C4-2B (cell line): Measurements from ENCODE around the gene RIN1.

Source experiments
- H3K27ac ChIP-seq: fragments of 450-650 bp; 2 replicates; pipeline ENCODE4 v1.5.1; 2017
- ZFX ChIP-seq: fragments of 450-650 bp; IDR thresholded peaks from 2 replicates; pipeline ENCODE4 v1.6.1; 2017
- TF ChIP-seq, protein P1 (sequence below): fragments of 450-650 bp; conservative IDR thresholded peaks from 2 replicates; pipeline ENCODE4 v1.5.1; 2017; ENCODE audit warnings: mild to moderate bottlenecking

RIN1 gene

DNA sequence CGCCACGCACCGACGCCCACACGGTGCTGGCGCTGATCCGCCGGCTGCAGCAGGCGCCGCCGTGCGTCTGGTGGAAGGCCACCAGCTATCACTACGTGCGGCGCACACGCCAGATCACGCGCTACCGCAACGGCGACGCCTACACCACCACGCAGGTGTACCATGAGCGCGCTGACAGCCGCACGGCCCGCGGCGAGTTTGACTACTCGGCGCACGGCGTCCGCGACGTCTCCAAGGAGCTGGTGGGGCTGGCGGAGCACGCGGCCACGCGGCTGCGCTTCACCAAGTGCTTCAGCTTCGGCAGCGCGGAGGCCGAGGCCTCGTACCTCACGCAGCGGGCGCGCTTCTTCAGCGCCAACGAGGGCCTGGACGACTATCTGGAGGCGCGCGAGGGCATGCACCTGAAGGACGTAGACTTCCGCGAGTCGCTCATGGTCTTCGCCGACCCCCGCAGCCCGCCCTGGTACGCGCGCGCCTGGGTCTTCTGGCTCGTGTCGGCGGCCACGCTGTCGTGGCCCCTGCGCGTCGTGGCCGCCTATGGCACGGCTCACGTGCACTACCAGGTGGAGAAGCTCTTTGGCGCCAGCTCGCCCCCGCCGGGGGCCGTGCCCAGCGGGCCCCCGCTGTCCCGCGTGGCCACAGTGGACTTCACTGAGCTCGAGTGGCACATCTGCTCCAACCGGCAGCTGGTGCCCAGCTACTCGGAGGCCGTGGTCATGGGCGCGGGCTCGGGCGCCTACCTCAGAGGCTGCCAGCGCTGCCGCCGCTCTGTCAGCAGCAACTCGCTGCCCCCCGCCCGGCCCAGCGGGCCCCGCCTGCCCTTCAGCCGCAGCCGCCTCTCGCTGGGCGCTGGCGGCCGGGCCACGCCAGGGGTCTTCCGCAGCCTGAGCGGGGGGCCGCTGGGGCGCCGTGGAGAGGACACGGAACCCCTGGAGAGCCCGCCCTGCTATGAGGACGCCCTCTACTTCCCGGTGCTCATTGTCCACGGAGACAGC, 41.3 kb downstream of the RIN1 start:
- H3K27ac ChIP-seq, result no peak overlapping the region
- TF ChIP-seq ZFX, result no peak
- TF ChIP-seq, protein P1, sequence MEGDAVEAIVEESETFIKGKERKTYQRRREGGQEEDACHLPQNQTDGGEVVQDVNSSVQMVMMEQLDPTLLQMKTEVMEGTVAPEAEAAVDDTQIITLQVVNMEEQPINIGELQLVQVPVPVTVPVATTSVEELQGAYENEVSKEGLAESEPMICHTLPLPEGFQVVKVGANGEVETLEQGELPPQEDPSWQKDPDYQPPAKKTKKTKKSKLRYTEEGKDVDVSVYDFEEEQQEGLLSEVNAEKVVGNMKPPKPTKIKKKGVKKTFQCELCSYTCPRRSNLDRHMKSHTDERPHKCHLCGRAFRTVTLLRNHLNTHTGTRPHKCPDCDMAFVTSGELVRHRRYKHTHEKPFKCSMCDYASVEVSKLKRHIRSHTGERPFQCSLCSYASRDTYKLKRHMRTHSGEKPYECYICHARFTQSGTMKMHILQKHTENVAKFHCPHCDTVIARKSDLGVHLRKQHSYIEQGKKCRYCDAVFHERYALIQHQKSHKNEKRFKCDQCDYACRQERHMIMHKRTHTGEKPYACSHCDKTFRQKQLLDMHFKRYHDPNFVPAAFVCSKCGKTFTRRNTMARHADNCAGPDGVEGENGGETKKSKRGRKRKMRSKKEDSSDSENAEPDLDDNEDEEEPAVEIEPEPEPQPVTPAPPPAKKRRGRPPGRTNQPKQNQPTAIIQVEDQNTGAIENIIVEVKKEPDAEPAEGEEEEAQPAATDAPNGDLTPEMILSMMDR, result no peak

DNA sequence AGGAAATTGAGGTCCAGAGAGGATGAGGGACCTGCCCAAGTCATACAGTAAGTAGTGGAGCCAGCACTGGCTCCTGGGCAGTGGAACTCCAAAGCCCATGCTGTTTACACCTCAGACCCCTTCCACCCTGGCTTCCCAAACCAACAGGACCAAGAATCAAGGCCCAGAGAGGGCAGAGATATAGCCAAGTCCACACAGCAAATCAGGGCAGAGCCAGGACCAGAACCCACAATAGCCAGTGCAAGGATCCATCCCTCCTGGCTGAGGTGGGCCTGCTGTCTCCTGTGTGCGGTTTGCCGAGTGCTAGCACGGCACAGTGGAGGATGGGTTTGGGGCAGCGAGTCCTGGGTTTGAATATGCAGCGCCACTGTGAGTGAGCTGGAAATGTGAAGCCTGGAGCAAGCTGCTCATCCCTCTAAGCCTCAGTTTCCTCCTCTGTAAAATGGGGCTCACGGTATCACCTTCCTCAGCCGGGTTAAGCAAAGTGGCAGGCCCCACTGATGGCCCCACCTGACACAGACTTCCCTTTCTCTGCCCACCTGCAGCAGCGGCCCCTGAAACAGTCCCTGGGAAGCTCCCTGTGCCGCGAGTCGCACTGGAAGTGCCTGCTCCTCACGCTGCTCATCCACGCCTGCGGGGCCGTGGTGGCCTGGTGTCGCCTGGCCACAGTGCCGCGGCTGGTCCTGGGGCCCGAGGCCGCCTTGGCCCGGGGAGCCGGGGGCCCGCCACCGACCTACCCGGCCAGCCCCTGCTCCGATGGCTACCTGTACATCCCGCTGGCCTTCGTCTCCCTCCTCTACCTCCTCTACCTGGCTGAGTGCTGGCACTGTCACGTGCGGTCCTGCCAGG, 42.2 kb downstream of the RIN1 start:
- TF ChIP-seq, protein P1, result no peak
- TF ChIP-seq ZFX, result no peak
- no peak overlapping the region for H3K27ac ChIP-seq

DNA sequence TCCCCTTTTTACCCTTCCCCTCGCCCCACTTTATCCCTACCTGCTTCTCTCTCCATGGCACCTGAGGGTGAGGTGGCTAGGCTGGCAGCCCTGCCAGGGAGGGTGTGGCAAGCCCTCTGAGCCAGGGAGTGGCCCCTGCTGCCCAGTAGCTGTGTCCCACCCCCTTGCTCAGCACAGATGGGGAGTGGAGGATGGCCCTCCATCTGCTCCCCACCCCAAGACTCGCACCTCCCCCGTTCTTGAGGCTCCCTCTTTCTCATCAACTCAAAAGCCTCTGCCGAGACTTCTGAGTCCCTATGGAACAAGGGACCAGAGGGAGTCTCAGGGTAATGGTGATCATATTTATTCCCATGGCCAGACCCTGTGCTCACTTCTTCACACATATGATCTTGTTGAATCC, 42.9 kb downstream of the RIN1 start:
- TF ChIP-seq ZFX, result no peak
- TF ChIP-seq, protein P1, result no peak
- no peak overlapping the region for H3K27ac ChIP-seq

DNA sequence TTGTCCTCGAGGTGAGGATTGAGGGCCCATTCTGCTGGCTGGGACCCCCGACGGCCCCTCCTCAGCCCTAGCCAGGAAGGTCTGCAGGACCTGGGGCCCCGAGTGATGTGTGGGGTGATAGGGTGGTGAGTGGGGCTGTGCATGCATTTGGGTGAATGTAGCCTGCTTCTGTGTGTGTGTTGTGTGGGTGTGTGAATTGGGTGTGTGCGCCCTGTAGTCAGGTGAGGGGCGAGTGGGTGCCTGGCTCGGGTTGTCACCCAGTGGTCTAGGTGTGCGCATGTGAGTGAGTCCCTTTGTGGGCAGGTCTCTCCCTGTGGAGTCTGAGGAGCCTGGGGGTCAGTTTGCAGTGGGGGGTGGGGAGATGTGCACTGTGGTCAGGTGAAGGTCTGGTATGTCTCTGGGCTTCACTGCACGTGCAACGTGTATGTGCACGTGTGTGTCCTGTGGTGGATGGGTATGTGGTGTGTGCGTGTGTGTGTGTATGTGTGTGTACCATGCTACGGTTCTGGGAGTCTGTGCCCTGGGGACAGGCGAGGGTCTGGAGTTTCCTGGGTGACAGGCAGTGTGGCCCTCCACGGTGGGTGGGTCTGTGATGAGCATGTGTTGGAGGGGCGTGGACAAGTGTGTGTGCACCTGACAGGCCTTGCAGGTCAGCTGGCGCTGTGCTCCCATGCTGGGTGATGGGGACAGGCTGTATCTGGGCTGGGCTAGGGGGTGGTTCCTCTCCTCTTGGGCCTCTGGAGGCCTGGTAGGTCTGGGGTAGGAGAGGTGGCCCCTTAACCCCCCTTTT, 43.5 kb downstream of the RIN1 start:
- no peak overlapping the region for H3K27ac ChIP-seq
- TF ChIP-seq ZFX, result no peak
- TF ChIP-seq, protein P1, result no peak

DNA sequence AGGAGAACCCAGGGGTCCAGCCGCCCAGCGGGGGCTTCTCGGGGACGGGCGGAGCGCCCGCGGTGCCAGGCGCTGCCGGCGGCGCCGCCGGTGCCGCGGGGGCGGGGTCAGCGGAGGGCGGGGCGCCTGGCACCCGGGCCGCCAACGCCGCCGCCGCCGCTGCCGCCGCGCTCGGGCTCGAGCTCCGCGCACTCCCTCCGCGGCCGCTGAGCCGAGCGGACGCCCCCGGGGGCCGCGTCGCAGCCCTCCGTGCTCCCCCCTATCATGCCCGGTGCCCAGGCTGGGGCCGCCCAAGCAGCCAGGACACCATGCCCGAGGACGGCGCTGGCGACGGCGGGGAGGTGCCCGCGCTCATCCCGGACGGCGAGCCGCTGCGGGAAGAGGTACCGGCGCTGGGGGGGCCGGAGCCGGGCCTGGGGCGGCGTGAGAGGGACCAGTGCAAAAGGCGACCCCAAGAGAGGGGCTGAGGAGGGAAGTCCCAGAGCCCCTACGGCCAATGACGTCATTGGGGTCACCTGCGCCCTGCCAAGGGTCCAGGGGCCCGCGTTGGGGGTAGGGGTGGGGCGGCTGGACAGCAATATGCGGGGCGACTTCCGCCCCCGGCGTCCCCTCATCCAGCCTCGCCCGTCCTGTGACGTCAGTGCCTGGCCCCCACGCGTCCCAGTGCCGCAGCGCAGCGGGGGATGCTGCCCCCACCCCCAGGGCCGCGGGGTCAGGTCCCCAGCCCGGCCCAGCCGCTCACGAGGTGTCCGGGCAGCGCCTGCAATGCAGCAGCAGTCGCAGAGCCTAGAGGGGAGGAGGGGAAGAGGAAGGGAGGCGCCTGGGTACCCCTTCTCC, 44.3 kb downstream of the RIN1 start, which contains the start of gene TMEM151A:
TMEM151A (plus strand) TSS at position 189 of the 837 bp plus-strand sequence; CDS start at position 309, 120 bp downstream.
- H3K27ac ChIP-seq, result no peak within 1 kb of the TSS
- TF ChIP-seq, protein P1, result no peak
- TF ChIP-seq ZFX, result no peak

DNA sequence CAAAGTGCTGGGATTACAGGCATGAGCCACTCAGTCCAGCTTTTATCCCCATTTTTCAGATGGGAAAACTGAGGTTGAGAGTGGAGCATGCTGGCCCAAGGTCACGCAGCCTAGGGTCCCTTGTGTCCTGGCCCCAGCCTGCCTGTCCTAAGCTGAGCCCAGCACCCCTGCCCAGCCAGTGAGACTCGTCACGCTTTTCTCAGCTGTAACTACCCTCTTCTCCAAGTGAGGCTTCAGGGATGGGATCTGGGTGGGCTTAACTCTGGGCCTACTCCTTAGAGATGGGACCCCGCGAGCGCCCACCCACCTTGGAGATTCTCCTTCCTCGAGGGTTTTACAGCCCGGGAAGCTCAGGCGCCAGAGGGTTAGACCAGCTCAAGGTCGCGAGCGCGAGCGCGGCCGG, 44.9 kb downstream of the RIN1 start:
- H3K27ac ChIP-seq, result no peak overlapping the region
- TF ChIP-seq ZFX, result no peak
- TF ChIP-seq, protein P1, result no peak
